Measurements from ENCODE around the gene RPP25.

The RPP25 gene

GRCh38 chr15:74956648-74957475 is at the start of gene RPP25:
Gene RPP25, minus strand, starts transcription at chr15:74956772. Its CDS starts 189 bp downstream, at chr15:74956583.
- peak; percentile 63 to 65 for DNase-seq

GRCh38 chr15:75002398-75002797 is 45.8 kb upstream of the RPP25 start:
- no peak for DNase-seq

GRCh38 chr15:75001310-75001709 is 44.7 kb upstream of the RPP25 start:
- no peak for DNase-seq

- DNase-seq = no peak
Observed at GRCh38 chr15:74997543-74997942, 41.0 kb upstream of the RPP25 start.

- no peak for DNase-seq
Observed at GRCh38 chr15:74997141-74997540, 40.6 kb upstream of the RPP25 start.

GRCh38 chr15:74995779-74996765 is 39.5 kb upstream of the RPP25 start:
- peak in 1 of 2 experiments; percentile 1 for DNase-seq

- DNase-seq = peak; percentile 85 to 88
Observed at GRCh38 chr15:74995182-74995778, 38.7 kb upstream of the RPP25 start, which contains the start of gene SCAMP5. Gene SCAMP5, plus strand, starts transcription at chr15:74995563. Its CDS starts 16,277 bp downstream, at chr15:75011840.

- no peak for DNase-seq
Observed at GRCh38 chr15:74994685-74995084, 38.1 kb upstream of the RPP25 start.

- no peak for DNase-seq
Observed at GRCh38 chr15:74994236-74994635, 37.7 kb upstream of the RPP25 start.

GRCh38 chr15:74992619-74993018 is 36.0 kb upstream of the RPP25 start:
- no peak for DNase-seq

GRCh38 chr15:74989527-74989926 is 33.0 kb upstream of the RPP25 start:
- no peak for DNase-seq

- peak in 1 of 2 experiments; percentile 9 for DNase-seq
Observed at GRCh38 chr15:74988007-74988800, 31.6 kb upstream of the RPP25 start.

GRCh38 chr15:74983725-74984231 is 27.2 kb upstream of the RPP25 start:
- DNase-seq = peak; percentile 10 to 25

GRCh38 chr15:74982183-74982582 is 25.6 kb upstream of the RPP25 start:
- DNase-seq = no peak

GRCh38 chr15:74978503-74978902 is 21.9 kb upstream of the RPP25 start:
- DNase-seq = peak in 1 of 2 experiments; percentile 31

- DNase-seq = no peak
Observed at GRCh38 chr15:74978077-74978476, 21.5 kb upstream of the RPP25 start.

- DNase-seq = no peak
Observed at GRCh38 chr15:74977599-74977998, 21.0 kb upstream of the RPP25 start.

- DNase-seq = no peak
Observed at GRCh38 chr15:74976159-74976558, 19.6 kb upstream of the RPP25 start.

GRCh38 chr15:74967670-74968069 is 11.1 kb upstream of the RPP25 start:
- no peak for DNase-seq

GRCh38 chr15:74964794-74965193 is 8.2 kb upstream of the RPP25 start:
- no peak for DNase-seq

- no peak for DNase-seq
Observed at GRCh38 chr15:74963213-74963612, 6.6 kb upstream of the RPP25 start.

GRCh38 chr15:74962671-74963070 is 6.1 kb upstream of the RPP25 start:
- no peak for DNase-seq

All from activated CD4-positive, alpha-beta T cell treated with anti-CD3 and anti-CD28 coated beads, Interleukin-2, amount 50 U/mL, for 4 hours (primary cell).